SK-N-MC (cell line): ENCODE data around the gene NHLRC2.

Source experiments
- DNase-seq: peaks from one replicate; pipeline ENCODE4 v3.0.0-alpha.2; 2011; ENCODE audit warnings: low read depth, low spot score
- H3K27ac ChIP-seq: fragments of 200-600 bp; sonication (generic); 2 replicates; pipeline ENCODE4 v1.5.1; 2016; ENCODE audit warnings: mixed run types
- H3K36me3 ChIP-seq: fragments of 200-600 bp; sonication (generic); 2 replicates; pipeline ENCODE4 v1.6.1; 2017; ENCODE audit warnings: antibody characterized with exemption, low read length, mixed read lengths; ENCODE audit not compliant: insufficient read depth
- H3K4me3 ChIP-seq: fragments of 200-600 bp; sonication (generic); 2 replicates; pipeline ENCODE4 v1.5.1; 2016
- H3K9ac ChIP-seq: fragments of 200-600 bp; sonication (generic); 2 replicates; pipeline ENCODE4 v1.8.0; 2017; ENCODE audit warnings: mixed run types, mixed read lengths; ENCODE audit not compliant: insufficient read length
- H3K9me3 ChIP-seq: fragments of 200-600 bp; sonication (generic); 2 replicates; pipeline ENCODE4 v1.6.1; 2017; ENCODE audit warnings: low read depth, mild to moderate bottlenecking, antibody characterized with exemption, low read length, moderate library complexity, mixed read lengths
- EZH2 ChIP-seq: fragments of 200-600 bp; sonication (generic); IDR thresholded peaks from one replicate; pipeline ENCODE4 v1.6.1; 2017; ENCODE audit warnings: antibody characterized with exemption
- FOXP2 ChIP-seq: optimal IDR thresholded peaks from 2 replicates; pipeline ENCODE3; 2011; ENCODE audit warnings: mild to moderate bottlenecking, moderate library complexity; ENCODE audit not compliant: insufficient read depth; ENCODE audit errors: extremely low read length, control extremely low read depth
- POLR2AphosphoS5 ChIP-seq: IDR thresholded peaks from 2 replicates; pipeline ENCODE4 v1.6.1; 2012; ENCODE audit warnings: mild to moderate bottlenecking, low read depth, low read length, borderline replicate concordance

The NHLRC2 gene

DNA sequence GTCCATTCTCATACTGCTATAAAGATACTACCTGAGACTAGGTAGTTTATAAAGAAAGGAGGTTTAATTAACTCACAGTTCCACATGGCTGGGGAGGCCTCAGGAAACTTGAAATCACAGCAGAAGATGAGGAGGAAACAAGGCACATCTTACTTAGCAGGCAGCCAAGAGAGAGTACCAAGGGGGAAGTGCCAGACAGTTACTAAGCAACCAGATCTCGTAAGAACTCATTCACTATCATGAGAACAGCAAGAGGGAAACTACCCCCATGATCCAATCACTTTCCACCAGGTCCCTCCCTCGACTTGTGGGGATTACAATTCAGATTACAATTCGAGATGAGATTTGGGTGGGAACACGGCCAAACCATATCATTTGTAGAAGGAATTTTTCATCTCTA is 36.3 kb downstream of the NHLRC2 start:
- H3K9ac ChIP-seq = no peak overlapping the region
- H3K36me3 ChIP-seq = peaks cover 15% of the 10 kb centered on the region

GRCh38 chr10:113891476-113891875 is 37.0 kb downstream of the NHLRC2 start:
- H3K36me3 ChIP-seq = peaks cover 9% of the 10 kb centered on the region
- no peak for DNase-seq
- no peaks in the 10 kb centered on the region for H3K9me3 ChIP-seq
- TF ChIP-seq EZH2 (no peak), FOXP2 (no peak), POLR2AphosphoS5 (no peak)
- no peak overlapping the region for H3K9ac ChIP-seq
- no peak overlapping the region for H3K27ac ChIP-seq
- no peak overlapping the region for H3K4me3 ChIP-seq

More for the DNA sequence above, 36.3 kb downstream of the NHLRC2 start:
- no peak overlapping the region for H3K27ac ChIP-seq
- TF ChIP-seq POLR2AphosphoS5 (no peak), FOXP2 (no peak), EZH2 (no peak)
- DNase-seq = no peak
- no peak overlapping the region for H3K4me3 ChIP-seq
- no peaks in the 10 kb centered on the region for H3K9me3 ChIP-seq

DNA sequence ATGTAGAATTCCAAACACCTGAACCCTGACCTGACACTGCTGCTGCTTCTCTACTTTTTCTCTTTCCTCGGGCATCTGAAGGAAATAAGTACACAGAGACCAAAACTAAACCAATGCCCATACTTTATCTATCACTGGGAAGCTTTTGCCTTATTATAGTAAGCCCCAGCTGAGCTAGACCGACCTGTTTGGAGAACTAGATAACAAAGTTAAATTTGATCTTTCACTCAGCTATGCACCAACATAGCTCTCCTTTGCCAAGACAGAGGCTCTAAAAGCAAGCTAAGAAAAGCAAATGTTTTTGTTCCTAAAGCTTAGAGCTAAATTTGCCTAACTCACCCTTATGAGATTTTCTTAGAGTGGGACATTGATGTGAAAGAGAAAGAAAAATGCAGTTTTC is 39.1 kb downstream of the NHLRC2 start:
- Histone ChIP-seq H3K9me3 (no peaks in the 10 kb centered on the region), H3K36me3 (peaks cover 5% of the 10 kb centered on the region; the same call in 1 of the 2 replicates), H3K9ac (no peak overlapping the region), H3K4me3 (no peak overlapping the region), H3K27ac (no peak overlapping the region)
- DNase-seq = no peak
- TF ChIP-seq EZH2 (no peak), FOXP2 (no peak), POLR2AphosphoS5 (no peak)

DNA sequence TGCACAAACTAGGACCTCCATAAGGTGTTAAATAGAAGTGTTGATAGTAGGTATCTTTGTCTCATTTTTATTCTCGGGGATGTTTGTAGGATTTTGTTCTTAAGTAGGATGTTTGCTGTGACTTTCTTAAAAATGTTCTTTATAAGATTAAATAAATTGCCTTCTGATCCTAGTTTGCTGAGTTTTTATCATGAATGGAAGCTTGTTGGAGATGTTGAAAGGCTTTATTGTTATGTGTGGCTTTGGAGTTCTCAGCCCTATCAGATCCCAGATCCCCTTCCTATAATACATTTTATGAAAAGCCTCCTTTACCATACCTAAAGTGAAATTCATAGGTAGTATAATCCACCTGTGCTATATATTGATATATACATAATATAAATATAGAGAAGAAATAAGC is 40.1 kb downstream of the NHLRC2 start:
- TF ChIP-seq FOXP2 = no peak
- TF ChIP-seq POLR2AphosphoS5 = no peak
- TF ChIP-seq EZH2 = no peak
- Histone ChIP-seq H3K9me3 (no peaks in the 10 kb centered on the region), H3K9ac (no peak overlapping the region), H3K27ac (no peak overlapping the region), H3K36me3 (0 out of 2 replicates have a peak, but pooled peaks cover 5% of the 10 kb centered on the region), H3K4me3 (no peak overlapping the region)
- no peak for DNase-seq

DNA sequence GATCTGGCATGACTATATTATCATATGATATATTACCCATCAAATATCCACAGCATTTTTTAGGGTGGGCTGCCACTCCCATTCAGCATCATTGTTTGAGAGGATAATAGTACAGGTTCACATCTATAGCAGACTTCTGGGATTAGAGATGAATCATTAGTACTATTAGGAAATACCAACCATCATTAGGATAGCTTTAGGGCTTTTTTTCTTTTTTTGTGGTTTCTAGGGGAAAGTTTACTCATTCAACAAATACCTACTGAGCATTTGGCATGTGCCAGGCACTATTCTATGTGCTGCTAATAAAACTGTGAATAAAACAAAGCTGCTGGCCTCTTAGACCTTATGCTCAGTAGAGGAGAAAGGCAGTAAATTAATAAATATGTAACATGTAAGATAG is 40.6 kb downstream of the NHLRC2 start:
- Histone ChIP-seq H3K9me3 (no peaks in the 10 kb centered on the region), H3K36me3 (0 out of 2 replicates have a peak, but pooled peaks cover 5% of the 10 kb centered on the region), H3K4me3 (no peak overlapping the region), H3K9ac (no peak overlapping the region), H3K27ac (no peak overlapping the region)
- no peak for TF ChIP-seq FOXP2
- no peak for TF ChIP-seq EZH2
- no peak for TF ChIP-seq POLR2AphosphoS5
- no peak for DNase-seq

DNA sequence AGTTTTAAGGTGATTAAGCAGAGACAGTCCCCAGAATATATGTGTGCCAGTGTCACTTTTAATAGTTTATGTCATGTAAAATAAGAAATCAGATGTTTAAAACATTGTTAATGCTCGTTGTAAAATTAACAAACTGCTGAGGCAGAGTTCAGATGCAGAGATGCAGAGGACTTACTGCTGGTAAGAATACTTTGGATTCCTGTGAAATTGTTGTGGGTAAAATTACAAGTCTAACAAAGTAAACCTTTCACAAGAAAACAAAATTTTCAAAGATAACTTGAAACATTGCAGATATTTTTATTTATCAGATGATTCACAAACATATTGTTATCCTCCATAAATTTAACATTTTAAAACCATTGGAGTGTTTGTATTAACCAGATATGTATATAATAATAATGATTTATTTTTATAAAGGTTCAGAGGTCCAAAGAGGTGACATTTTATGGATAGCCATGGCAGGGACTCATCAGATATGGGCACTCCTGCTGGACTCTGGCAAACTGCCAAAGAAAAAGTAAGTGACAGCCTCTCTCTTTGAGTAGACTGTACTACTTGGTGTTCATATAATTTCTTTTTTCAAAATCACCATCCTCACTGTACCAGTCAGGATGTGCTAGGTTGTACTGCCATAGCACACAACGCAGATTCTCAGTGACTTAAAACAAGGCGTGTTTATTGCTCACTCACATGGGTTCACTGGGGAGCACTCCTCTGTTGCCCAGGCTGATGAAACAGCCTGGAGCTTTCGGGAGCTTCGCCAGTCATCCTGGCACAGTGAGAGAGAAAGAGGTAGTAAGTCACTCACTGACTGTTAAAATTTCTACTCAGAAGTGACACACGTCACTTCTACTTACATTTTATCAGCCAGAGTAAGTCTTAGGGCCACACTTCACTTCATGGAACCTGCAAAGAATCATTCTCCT is 43.5 kb downstream of the NHLRC2 start:
- H3K36me3 ChIP-seq = peaks cover 13% of the 10 kb centered on the region; the same call in 1 of the 2 replicates
- H3K4me3 ChIP-seq = peak overlapping the region; percentile 33; the same call in 1 of the 2 replicates
- TF ChIP-seq POLR2AphosphoS5 (no peak), EZH2 (no peak), FOXP2 (no peak)
- no peak for DNase-seq
- no peak overlapping the region for H3K9ac ChIP-seq
- no peaks in the 10 kb centered on the region for H3K9me3 ChIP-seq
- H3K27ac ChIP-seq = peak overlapping the region; percentile 79

- DNase-seq = no peak
- Histone ChIP-seq H3K4me3 (no peak overlapping the region), H3K27ac (no peak overlapping the region), H3K36me3 (peaks cover 13% of the 10 kb centered on the region; the same call in 1 of the 2 replicates), H3K9me3 (no peaks in the 10 kb centered on the region), H3K9ac (no peak overlapping the region)
- TF ChIP-seq FOXP2 = no peak
- no peak for TF ChIP-seq POLR2AphosphoS5
- TF ChIP-seq EZH2 = no peak
Measured at GRCh38 chr10:113899952-113900598, 45.6 kb downstream of the NHLRC2 start.

GRCh38 chr10:113905756-113906155 is 51.3 kb downstream of the NHLRC2 start:
- TF ChIP-seq POLR2AphosphoS5 (no peak), EZH2 (no peak), FOXP2 (no peak)

More at GRCh38 chr10:113905756-113906155, 51.3 kb downstream of the NHLRC2 start:
- Histone ChIP-seq H3K27ac (no peak overlapping the region), H3K4me3 (no peak overlapping the region), H3K36me3 (peaks cover 11% of the 10 kb centered on the region; the same call in 1 of the 2 replicates), H3K9ac (no peak overlapping the region), H3K9me3 (no peaks in the 10 kb centered on the region)
- no peak for DNase-seq
